Measurements from ENCODE around the gene MRPL20.
A peak's percentile ranks its signal among the peaks of the same experiment; 100 is the strongest.
"Not testable (repeated sequence)": the region's sequence is repeated elsewhere in the genome, so short reads cannot be mapped to it uniquely, and the experiment has no call there.

The MRPL20 gene

GRCh38 chr1:1397839-1398523 is 9.1 kb downstream of the MRPL20 start:
- DNase-seq: peak; percentile 73 to 84
- TF ChIP-seq GATA1 (IDR thresholded peaks at IDR 0.05; ENCODE audit: low read depth, low read length): no peak
- no peak for TF ChIP-seq POLR2A (IDR thresholded peaks at IDR 0.05; ENCODE audit: low read length)

- no peak for DNase-seq
- no peak for TF ChIP-seq POLR2A (IDR thresholded peaks at IDR 0.05; ENCODE audit: low read length)
- TF ChIP-seq GATA1 (IDR thresholded peaks at IDR 0.05; ENCODE audit: low read depth, low read length): no peak
Observed at GRCh38 chr1:1395166-1395565, 11.9 kb downstream of the MRPL20 start.

- DNase-seq: no peak
- TF ChIP-seq GATA1 (IDR thresholded peaks at IDR 0.05; ENCODE audit: low read depth, low read length) (no peak), POLR2A (IDR thresholded peaks at IDR 0.05; ENCODE audit: low read length) (no peak)
Observed at GRCh38 chr1:1394116-1394515, 13.0 kb downstream of the MRPL20 start.

- no peak for DNase-seq
- no peak for TF ChIP-seq POLR2A (IDR thresholded peaks at IDR 0.05; ENCODE audit: low read length)
- no peak for TF ChIP-seq GATA1 (IDR thresholded peaks at IDR 0.05; ENCODE audit: low read depth, low read length)
Observed at GRCh38 chr1:1393428-1393827, 13.7 kb downstream of the MRPL20 start.

- no peak for DNase-seq
- TF ChIP-seq POLR2A (IDR thresholded peaks at IDR 0.05; ENCODE audit: low read length) (no peak), GATA1 (IDR thresholded peaks at IDR 0.05; ENCODE audit: low read depth, low read length) (no peak)
Observed at GRCh38 chr1:1393014-1393413, 14.1 kb downstream of the MRPL20 start.

- TF ChIP-seq GATA1 (IDR thresholded peaks at IDR 0.05; ENCODE audit: low read depth, low read length) (no peak), POLR2A (IDR thresholded peaks at IDR 0.05; ENCODE audit: low read length) (no peak)
- no peak for DNase-seq
Observed at GRCh38 chr1:1391225-1391624, 15.9 kb downstream of the MRPL20 start.

GRCh38 chr1:1390675-1391074 is 16.4 kb downstream of the MRPL20 start:
- no peak for DNase-seq
- TF ChIP-seq GATA1 (IDR thresholded peaks at IDR 0.05; ENCODE audit: low read depth, low read length): no peak
- no peak for TF ChIP-seq POLR2A (IDR thresholded peaks at IDR 0.05; ENCODE audit: low read length)

GRCh38 chr1:1388078-1388472 is 19.0 kb downstream of the MRPL20 start:
- no peak for TF ChIP-seq POLR2A (IDR thresholded peaks at IDR 0.05; ENCODE audit: low read length)
- TF ChIP-seq GATA1 (IDR thresholded peaks at IDR 0.05; ENCODE audit: low read depth, low read length): no peak
- DNase-seq: no peak

GRCh38 chr1:1387098-1388077 is 19.7 kb downstream of the MRPL20 start:
- TF ChIP-seq GATA1 (IDR thresholded peaks at IDR 0.05; ENCODE audit: low read depth, low read length) (no peak), POLR2A (IDR thresholded peaks at IDR 0.05; ENCODE audit: low read length) (no peak)

GRCh38 chr1:1385931-1386330 is 21.2 kb downstream of the MRPL20 start:
- DNase-seq: no peak
- TF ChIP-seq GATA1 (IDR thresholded peaks at IDR 0.05; ENCODE audit: low read depth, low read length) (no peak), POLR2A (IDR thresholded peaks at IDR 0.05; ENCODE audit: low read length) (no peak)

More at GRCh38 chr1:1387098-1388077, 19.7 kb downstream of the MRPL20 start:
- DNase-seq: no peak

- DNase-seq: not testable (repeated sequence)
Observed at GRCh38 chr1:1385339-1385738, 21.8 kb downstream of the MRPL20 start.

- no peak for DNase-seq
- TF ChIP-seq POLR2A (IDR thresholded peaks at IDR 0.05; ENCODE audit: low read length) (no peak), GATA1 (IDR thresholded peaks at IDR 0.05; ENCODE audit: low read depth, low read length) (no peak)
Observed at GRCh38 chr1:1381294-1381693, 25.8 kb downstream of the MRPL20 start.

- DNase-seq: no peak
- no peak for TF ChIP-seq POLR2A (IDR thresholded peaks at IDR 0.05; ENCODE audit: low read length)
- no peak for TF ChIP-seq GATA1 (IDR thresholded peaks at IDR 0.05; ENCODE audit: low read depth, low read length)
Observed at GRCh38 chr1:1380860-1381259, 26.2 kb downstream of the MRPL20 start.

- no peak for DNase-seq
- no peak for TF ChIP-seq GATA1 (IDR thresholded peaks at IDR 0.05; ENCODE audit: low read depth, low read length)
- TF ChIP-seq POLR2A (IDR thresholded peaks at IDR 0.05; ENCODE audit: low read length): no peak
Observed at GRCh38 chr1:1377540-1378205, 29.4 kb downstream of the MRPL20 start.

Measured in erythroblast (primary cell).